GM06990 (cell line): ENCODE data around the gene CR1L.
A peak's percentile ranks its signal among the peaks of the same experiment; 100 is the strongest.

Source experiments
- DNase-seq: peaks from one replicate; pipeline ENCODE4 v3.0.0-alpha.2; 2011; ENCODE audit not compliant: insufficient read length; ENCODE audit errors: extremely low read depth
- H3K27me3 ChIP-seq: replicated peaks from 2 replicates; pipeline ENCODE4 v1.6.0; 2011; ENCODE audit warnings: low read length; ENCODE audit not compliant: control insufficient read depth, insufficient read depth
- H3K36me3 ChIP-seq: 2 replicates; pipeline ENCODE4 v1.5.1; 2011; ENCODE audit warnings: low read length; ENCODE audit not compliant: control insufficient read depth, insufficient read depth
- H3K4me3 ChIP-seq: replicated peaks from 2 replicates; pipeline ENCODE4 v1.5.1; 2011; ENCODE audit warnings: low read depth, mild to moderate bottlenecking, control low read depth, low read length
- TF ChIP-seq, protein P1 (sequence below): IDR thresholded peaks from 2 replicates; pipeline ENCODE4 v1.5.1; 2011; ENCODE audit warnings: low read length, control low read depth, mild to moderate bottlenecking, inconsistent platforms; ENCODE audit not compliant: insufficient read depth, poor library complexity, severe bottlenecking

CR1L gene

DNA sequence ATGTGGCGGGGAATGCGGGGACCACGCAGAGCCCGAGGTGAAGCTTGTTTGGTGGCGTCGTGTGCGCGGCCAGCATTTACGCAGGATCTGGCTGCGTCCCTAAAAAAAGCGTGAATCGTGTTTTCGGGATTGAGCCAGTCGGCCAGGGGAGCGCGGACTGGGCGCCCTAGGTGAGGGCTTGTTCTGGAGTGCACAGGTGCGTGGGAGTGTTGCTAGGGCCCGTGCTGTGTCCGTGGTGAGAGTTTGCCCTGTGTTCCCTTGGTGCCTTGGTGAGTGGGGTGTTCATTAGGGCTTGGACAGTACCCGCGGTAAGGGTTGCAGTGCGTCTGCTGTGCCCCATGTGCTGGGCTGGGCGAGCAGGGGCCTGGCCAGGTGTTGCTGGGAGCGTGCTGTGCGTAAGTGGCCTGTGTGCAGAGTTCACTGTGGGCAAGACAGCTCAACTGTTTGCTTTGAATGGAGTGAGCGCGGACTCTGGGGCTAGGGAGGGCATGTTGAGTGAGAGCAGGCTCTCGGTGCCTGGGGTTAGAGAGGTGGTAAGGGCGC is 107.6 kb downstream of the CR1L start:
- DNase-seq, result no peak
- TF ChIP-seq, protein P1, sequence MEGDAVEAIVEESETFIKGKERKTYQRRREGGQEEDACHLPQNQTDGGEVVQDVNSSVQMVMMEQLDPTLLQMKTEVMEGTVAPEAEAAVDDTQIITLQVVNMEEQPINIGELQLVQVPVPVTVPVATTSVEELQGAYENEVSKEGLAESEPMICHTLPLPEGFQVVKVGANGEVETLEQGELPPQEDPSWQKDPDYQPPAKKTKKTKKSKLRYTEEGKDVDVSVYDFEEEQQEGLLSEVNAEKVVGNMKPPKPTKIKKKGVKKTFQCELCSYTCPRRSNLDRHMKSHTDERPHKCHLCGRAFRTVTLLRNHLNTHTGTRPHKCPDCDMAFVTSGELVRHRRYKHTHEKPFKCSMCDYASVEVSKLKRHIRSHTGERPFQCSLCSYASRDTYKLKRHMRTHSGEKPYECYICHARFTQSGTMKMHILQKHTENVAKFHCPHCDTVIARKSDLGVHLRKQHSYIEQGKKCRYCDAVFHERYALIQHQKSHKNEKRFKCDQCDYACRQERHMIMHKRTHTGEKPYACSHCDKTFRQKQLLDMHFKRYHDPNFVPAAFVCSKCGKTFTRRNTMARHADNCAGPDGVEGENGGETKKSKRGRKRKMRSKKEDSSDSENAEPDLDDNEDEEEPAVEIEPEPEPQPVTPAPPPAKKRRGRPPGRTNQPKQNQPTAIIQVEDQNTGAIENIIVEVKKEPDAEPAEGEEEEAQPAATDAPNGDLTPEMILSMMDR, result no peak
- Histone ChIP-seq H3K4me3 (peak overlapping the region; percentile 96), H3K27me3 (no peaks in the 10 kb centered on the region), H3K36me3 (no peaks in the 10 kb centered on the region)

DNA sequence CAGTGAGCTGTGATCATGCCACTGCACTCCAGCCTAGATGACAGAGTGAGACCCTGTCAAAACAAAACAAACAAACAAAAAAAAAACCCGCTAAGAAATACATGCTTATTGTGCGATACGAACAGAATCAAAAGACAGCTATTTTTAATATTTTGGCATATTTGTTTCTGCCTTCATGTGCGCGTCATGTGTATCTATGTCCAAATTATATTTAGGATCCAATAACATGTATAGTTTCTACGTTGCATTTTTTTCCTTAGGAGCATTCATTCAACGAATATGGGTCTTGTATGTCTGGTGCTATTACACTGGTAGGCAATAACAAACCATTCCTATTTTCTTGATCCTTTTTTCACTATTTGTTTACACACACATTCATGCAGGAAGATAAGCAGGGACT is 108.7 kb downstream of the CR1L start:
- TF ChIP-seq, protein P1, result no peak
- DNase-seq, result no peak

DNA sequence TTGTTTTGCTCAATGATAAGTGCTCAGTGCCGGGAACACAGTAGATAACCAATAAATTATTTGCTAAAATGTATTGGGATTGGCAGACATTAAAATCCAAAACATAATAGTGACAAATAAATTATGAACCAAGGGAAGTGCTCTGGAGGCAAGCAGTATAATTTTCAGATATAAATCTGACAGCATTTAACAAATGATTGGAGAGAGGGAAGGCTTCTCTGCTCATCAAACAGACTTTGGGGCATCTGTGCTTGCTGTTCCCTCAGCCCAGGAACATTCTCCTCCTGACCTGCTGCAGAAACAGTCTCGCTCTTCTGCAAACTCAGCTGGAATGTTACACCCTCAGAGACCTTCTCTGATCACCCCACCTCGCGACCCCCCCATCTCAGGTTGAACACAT is 109.1 kb downstream of the CR1L start:
- DNase-seq, result no peak
- Histone ChIP-seq H3K4me3 (no peak overlapping the region), H3K27me3 (no peaks in the 10 kb centered on the region), H3K36me3 (peaks cover 2% of the 10 kb centered on the region)
- TF ChIP-seq, protein P1, result no peak

More for the DNA sequence above, 108.7 kb downstream of the CR1L start:
- peak overlapping the region; percentile 96 for H3K4me3 ChIP-seq
- H3K27me3 ChIP-seq, result no peaks in the 10 kb centered on the region
- H3K36me3 ChIP-seq, result peaks cover 2% of the 10 kb centered on the region

DNA sequence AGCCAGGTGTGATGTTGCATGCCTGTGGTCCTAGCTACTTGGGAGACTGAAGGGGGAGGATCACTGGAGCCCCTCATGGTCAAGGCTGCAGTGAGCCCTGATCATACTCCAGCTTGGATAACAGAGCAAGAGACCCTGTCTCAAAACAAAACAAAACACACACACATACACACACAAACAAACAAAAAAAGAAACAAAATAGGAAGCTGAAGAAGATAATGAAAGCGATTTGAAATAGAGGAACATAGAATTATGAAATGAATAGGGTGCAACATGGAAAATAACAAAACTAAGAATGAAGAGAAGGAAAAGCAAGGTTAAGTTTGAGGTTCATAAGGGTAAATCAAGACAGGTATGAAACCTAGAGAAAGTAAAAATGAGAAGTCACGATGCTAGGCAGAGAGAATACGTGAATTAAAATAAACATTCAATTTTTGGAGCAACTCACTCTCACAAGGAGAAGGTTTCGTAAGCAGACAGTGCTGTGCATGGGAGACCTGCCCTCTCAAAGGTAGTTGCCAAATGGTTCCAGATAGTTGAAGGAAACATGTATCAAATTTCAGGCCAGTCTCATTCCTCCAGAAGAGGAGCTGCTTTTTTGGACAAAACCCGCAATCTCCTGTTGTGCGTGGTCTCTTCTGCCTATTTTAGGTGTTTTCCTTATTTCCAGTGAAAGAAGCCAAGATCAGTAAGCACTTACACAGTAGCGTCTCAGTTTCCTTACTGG is 110.2 kb downstream of the CR1L start:
- no peak overlapping the region for H3K4me3 ChIP-seq
- H3K27me3 ChIP-seq, result no peaks in the 10 kb centered on the region
- TF ChIP-seq, protein P1, result no peak
- peaks cover 4% of the 10 kb centered on the region for H3K36me3 ChIP-seq
- DNase-seq, result no peak

DNA sequence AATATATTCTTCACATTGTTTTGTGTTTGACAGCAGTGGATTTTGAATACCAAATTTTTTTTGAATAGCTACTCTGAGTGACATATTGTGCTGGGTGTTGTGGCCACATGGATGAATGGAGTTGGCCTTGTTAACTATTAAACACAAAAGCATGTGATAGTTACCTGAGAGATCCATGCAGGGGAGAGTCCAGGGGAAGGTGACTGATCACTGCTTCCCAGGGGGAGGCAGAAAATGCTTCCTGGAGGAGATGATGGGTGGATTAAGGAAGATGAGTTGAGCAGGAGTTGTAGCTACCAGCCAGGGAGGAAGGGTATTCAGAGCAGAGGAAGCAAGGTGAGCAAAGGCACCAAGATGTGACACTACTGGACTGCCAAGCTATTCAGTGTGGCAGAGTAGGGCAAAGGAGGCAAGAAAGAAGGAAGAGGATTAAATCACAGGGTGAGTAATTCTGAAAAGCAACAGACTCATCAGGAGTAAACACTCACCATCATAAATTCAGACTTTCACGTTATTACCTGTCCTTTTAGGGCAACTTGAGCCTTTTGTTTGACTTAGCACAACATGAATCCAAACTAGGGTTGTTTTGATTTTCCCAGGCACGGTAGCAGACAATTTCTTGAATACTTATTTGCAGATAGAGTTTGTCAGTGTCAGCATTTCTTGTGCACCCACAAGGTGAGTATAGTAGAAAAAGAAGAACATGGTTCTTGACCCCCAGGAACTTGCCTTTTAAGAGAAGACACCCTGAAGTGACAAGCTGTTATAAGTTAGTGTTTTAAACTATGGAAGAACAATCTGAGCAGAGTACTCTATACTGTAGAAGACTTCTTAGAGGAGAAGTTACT is 111.1 kb downstream of the CR1L start:
- Histone ChIP-seq H3K4me3 (no peak overlapping the region), H3K27me3 (no peaks in the 10 kb centered on the region), H3K36me3 (peaks cover 4% of the 10 kb centered on the region)
- no peak for DNase-seq
- TF ChIP-seq, protein P1, result no peak
